GM18526 (cell line): ENCODE measurements around the gene CIDEB.

ENCODE experiments used
- POLR2A ChIP-seq: IDR thresholded peaks from 3 replicates; pipeline ENCODE4 v1.6.1; 2011; ENCODE audit not compliant: insufficient read length; ENCODE audit errors: extremely low read depth

The CIDEB gene

GRCh38 chr14:24289649-24290280 lies 18.0 kb downstream of the CIDEB start:
- no peak for TF ChIP-seq POLR2A

DNA sequence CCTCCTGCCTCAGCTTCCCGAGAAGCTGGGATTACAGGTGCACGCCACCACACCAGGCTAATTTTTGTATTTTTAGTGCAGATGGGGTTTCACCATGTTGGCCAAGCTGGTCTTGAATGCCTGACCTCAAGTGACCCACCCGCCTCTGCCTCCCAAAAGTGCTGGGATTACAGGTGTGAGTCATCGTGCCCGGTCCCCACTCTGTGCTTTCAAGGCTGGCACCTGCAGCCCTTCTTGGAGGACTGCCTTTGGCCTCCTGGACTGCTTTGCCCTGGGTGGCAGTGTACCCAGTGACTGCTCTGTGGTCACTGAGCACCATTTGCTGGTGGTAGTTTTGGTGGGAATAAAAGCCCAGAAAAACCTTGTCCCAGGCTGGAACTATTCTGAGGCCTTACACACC lies 20.8 kb downstream of the CIDEB start:
- no peak for TF ChIP-seq POLR2A

DNA sequence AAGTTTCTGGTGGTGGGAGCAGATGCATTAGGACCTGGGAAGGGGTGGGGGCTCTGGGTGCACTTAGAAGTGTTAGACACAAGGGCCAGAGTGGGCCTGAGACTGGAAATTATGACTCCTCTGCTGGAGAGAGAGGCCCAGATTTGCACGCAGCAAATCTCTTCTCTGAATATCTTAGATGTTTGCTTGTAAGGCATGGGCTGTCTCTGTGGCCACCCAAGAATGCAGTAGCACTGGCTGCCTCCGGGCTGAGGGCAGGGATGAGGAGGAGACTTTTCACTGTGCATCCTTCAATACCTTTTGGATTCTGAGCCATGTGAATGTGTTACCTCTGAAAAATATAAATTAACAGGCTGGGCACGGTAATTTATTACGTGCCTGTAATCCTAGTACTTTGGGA lies 22.4 kb downstream of the CIDEB start:
- TF ChIP-seq POLR2A, result no peak

DNA sequence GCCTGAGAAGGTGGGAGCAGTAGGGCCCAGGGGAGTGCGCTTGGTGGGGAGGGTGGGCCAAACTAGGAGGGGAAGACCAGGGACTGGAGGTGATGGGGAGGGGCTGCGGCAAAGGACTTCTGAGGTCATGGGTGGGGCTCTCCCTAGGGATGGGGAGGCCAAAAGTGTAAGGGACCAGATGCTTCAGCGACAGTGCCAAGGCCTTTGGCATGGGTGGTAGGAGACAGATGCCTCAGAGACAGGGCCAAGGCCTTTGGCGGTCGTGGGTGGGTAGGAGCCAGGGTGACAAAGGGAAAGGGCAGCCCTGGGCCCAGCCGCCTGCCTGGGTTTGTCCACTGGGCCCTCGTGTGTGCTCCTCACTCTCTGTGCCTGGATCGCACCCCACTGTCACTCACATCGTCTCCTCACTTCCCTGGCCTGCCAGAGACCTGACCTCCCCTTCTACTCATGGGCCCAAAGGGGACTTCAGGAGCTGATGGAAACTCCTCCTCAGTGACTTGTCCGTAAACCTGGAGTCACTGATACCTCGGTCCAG lies 23.2 kb downstream of the CIDEB start:
- no peak for TF ChIP-seq POLR2A

DNA sequence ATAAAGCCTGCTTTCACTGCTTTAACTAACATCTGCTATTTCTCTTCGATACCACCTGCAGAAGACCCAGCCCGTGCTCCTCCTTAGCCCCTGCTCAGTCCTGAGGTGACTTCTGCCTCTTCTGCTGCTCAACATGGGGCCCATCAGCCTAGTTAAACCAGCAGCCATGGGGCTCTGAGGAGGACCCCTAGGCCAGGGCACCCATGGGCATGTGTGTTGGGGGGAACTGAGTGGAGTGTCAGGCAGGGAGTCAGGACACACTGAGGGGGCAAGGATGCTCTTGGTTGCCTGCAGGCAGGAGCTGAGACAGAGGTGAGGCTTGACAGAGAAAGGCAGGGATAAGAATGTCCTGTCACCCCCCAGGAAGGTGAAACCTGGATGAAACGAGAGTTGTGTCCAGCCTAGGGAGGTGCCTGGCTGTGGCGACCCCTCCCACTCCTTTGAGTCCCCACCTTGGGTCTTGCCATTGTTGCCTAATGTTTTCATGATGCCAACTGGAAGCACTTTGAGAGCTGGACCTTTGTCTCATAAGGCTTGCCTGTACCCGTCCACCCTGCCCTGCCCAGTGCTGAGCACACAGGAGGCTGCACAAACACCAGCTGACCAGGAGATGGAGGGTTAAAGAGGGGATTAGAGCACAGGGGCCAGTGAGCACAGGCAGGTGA lies 23.8 kb downstream of the CIDEB start:
- no peak for TF ChIP-seq POLR2A

- no peak for TF ChIP-seq POLR2A
Measured at GRCh38 chr14:24282736-24283135, 25.0 kb downstream of the CIDEB start.

DNA sequence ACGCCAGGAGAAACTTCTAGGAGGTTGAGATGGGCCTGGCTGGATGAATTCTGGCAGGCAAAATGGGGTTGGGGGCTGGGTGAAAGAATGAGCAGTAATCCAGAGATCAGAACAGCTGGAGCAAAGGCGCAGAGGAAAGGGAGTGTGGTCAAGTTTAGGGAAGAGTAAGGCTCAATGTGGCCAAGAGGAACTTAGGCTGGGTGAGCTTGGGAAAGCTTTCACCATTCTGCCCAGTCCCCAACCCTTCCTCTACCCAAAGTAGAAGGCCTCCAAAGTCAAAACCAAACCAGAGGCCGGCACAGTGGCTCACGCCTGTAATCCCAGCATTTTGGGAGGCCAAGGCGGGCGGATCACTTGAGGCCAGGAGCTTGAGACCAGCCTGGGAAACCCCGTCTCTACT lies 26.1 kb downstream of the CIDEB start:
- no peak for TF ChIP-seq POLR2A

DNA sequence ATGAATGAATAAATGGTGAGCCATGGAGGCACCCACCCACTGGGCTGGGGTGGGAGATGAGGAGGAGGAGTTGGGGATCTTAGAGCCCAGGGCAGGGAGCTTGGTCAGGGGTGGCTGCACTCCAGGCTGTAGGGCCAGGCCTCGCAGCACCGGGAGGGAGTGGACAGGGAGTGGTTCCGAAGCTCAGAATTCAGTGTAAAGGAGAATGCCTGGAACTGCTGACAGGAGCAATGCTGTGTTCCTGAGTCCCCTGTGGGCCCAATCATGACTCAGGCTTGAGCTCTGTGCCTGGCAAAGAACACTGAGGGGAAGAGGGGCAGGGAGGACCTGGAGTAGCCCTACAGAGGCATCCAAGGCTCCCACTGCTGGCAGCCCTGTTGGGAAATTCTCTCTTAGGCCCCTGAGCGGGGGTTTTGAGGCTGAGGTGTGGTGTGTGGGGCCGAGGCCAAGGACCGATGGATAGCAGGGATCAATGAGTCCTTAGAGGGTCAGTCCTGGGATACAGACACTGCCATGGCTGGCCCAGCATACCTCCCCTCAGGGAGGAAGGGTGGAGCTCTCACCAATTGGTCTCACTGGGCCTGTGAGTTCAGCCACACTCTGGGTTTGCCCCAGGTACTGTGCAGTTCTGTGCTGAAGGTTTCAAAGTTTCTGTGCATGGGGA lies 26.8 kb downstream of the CIDEB start:
- TF ChIP-seq POLR2A, result no peak

DNA sequence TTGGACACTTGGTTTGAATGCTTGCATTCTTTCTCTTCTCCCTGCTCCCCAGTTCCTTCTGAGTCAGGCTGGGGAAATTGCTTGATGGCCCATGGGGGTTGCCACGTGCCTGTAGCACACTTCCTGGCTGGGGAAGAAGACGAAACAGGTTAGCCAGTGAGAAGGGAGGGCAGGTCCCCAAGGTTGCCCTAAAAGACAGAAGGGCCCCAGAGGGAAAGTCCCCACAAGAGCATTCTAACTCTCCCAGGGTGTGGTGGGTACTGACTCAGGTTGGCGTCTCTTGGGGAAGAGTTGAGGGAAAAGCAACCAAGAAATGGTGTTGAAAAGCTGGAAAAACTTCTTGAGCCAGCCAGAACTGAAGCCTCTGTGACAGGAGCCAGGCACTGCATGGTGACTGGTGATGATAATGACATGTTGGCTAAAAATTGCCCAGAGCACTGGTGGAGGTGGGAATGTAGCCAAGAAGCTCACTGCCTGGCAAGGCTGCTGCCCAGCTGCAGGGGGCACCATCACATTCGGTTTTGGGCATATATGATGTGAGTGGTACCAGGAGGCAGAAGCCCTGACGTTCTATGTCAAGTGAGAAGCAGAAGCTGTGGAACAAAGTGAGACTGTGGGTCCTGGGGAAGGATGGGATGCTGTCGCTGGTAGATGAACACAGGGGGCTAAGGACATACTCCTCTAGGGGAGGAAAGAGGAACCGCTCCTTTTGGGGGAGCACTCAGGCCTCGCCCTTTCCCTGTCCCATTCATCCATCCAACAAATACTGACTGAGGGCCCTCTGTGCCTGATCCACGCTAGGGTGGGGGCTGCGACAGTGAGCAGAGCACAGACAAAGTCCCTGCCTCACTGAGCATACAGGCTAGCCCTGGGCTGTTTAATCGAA lies 28.2 kb downstream of the CIDEB start:
- no peak for TF ChIP-seq POLR2A

DNA sequence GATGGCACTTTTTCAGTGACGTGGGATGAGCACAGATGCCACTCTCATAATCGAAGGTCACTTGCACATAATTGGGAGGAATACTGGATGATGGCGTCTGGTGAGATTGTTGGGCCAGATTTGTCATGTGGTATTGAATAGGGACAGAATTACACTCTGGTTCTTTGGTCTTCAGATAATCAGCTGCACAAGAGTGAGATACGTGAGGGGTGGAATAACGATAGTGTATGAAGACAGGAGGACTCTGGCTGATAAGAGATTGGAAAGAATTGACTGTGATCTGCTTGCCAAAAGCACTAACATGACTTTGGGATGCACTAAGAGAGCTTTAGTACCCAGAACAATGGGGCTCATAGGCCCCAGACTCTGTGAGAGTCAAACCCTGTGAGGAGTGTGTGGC lies 29.4 kb downstream of the CIDEB start:
- TF ChIP-seq POLR2A, result no peak

GRCh38 chr14:24277606-24278321 lies 30.0 kb downstream of the CIDEB start:
- no peak for TF ChIP-seq POLR2A

- no peak for TF ChIP-seq POLR2A
Measured at GRCh38 chr14:24277071-24277470, 30.7 kb downstream of the CIDEB start.

GRCh38 chr14:24274101-24274543 lies 33.7 kb downstream of the CIDEB start:
- TF ChIP-seq POLR2A, result peak; percentile 20

DNA sequence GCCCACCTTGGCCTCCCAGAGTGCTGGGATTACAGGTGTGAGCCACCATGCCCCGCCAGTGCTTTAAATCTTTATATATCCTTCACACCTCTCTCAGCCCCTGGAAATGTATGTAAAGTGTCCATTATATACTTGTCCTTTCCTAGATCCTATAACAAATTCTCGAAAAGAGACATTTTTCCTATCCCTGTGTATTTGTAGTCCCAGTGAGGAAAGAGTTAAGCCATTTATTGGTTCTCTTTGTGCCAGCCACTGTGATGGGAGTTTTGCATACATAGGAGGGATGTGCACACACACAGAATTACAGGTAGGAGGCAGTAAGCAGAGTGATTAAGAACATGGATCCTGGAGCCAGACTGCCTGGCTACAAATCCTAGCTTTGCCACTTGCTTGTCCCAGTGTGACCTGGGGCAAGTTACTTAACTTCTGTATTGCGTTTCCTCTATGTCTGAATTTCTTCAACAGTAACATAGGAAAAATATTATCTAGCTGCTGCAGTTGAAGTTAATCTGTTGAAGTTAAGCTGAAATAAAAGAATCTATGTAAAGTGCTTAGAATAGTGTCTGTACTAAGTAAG lies 34.3 kb downstream of the CIDEB start:
- no peak for TF ChIP-seq POLR2A
